AML-193 (cell line): ENCODE results near the gene LRCOL1.
"Not testable (repeated sequence)": the region's sequence is repeated elsewhere in the genome, so short reads cannot be mapped to it uniquely, and the experiment has no call there.

ENCODE experiments used
- DNase-seq, 2 experiments: peaks; one replicate each; lab custom pipeline; 2025; lab: John Stamatoyannopoulos, UW

Gene LRCOL1

GRCh38 chr12:132600048-132601032, 10.0 kb downstream of the LRCOL1 start:
- DNase-seq = peak; percentile 6 to 26

GRCh38 chr12:132599502-132599901, 10.9 kb downstream of the LRCOL1 start:
- not testable (repeated sequence) for DNase-seq

- no peak for DNase-seq
Measured at GRCh38 chr12:132597333-132598316, 12.8 kb downstream of the LRCOL1 start.

GRCh38 chr12:132596016-132596415, 14.4 kb downstream of the LRCOL1 start:
- DNase-seq = no peak

- DNase-seq = no peak
Measured at GRCh38 chr12:132595183-132595582, 15.2 kb downstream of the LRCOL1 start.

- peak; percentile 36 to 49 for DNase-seq
Measured at GRCh38 chr12:132593938-132594358, 16.4 kb downstream of the LRCOL1 start.

GRCh38 chr12:132593521-132593920, 16.9 kb downstream of the LRCOL1 start:
- DNase-seq = no peak

GRCh38 chr12:132593071-132593470, 17.3 kb downstream of the LRCOL1 start:
- no peak for DNase-seq

- no peak for DNase-seq
Measured at GRCh38 chr12:132592282-132592970, 18.0 kb downstream of the LRCOL1 start.

GRCh38 chr12:132591107-132591935, 19.1 kb downstream of the LRCOL1 start:
- no peak for DNase-seq

GRCh38 chr12:132588821-132589669, 21.3 kb downstream of the LRCOL1 start:
- no peak for DNase-seq

GRCh38 chr12:132588319-132588718, 22.1 kb downstream of the LRCOL1 start:
- DNase-seq = no peak

- DNase-seq = no peak
Measured at GRCh38 chr12:132587781-132588180, 22.6 kb downstream of the LRCOL1 start.

- no peak for DNase-seq
Measured at GRCh38 chr12:132586929-132587328, 23.5 kb downstream of the LRCOL1 start.

GRCh38 chr12:132585177-132585576, 25.2 kb downstream of the LRCOL1 start:
- no peak for DNase-seq

- no peak for DNase-seq
Measured at GRCh38 chr12:132584429-132584828, 26.0 kb downstream of the LRCOL1 start.

- no peak for DNase-seq
Measured at GRCh38 chr12:132583736-132584135, 26.6 kb downstream of the LRCOL1 start.

- DNase-seq = no peak
Measured at GRCh38 chr12:132583411-132583710, 27.0 kb downstream of the LRCOL1 start.

GRCh38 chr12:132582582-132583410, 27.6 kb downstream of the LRCOL1 start:
- DNase-seq = no peak
